Heart right ventricle (tissue), 16 donors: ENCODE results near the gene ARHGEF4. TPM values are rescaled to one million over a fixed set of nuclear protein-coding genes. Genes with fewer than 3 reads are reported as not detected.

ENCODE experiments used
- ATAC-seq, 8 donors: fragments of 200-7000 bp; cut with Tn5 transposase; one replicate each; pipeline ENCODE4 v1.9.1; 2020; ENCODE audit warnings: mild to moderate bottlenecking in 8 of 8, moderate library complexity in 8 of 8, moderate number of reproducible peaks in 1 of 8
- DNase-seq, 2 donors: peaks; one replicate each; pipeline ENCODE4 v3.0.0-alpha.2; 2020
- H3K27ac ChIP-seq, 10 donors: fragments of 200-600 bp; sonication (generic) in 2 of 10; one replicate each; pipeline versions ENCODE4 v1.5.0 to v1.8.0; 2020 to 2022; ENCODE audit warnings: mild to moderate bottlenecking in 3 of 10
- H3K27me3 ChIP-seq, 7 donors: fragments of 200-600 bp; one replicate each; pipeline ENCODE4 v1.8.0; 2021 to 2022; ENCODE audit warnings: mild to moderate bottlenecking in 2 of 7
- H3K36me3 ChIP-seq, 9 donors: fragments of 200-600 bp; sonication (generic) in 1 of 9; one replicate each; pipeline versions ENCODE4 v1.5.0 to v1.8.0; 2020 to 2022; ENCODE audit warnings: mild to moderate bottlenecking in 2 of 9
- H3K4me1 ChIP-seq, 9 donors: fragments of 200-600 bp; sonication (generic) in 1 of 9; one replicate each; pipeline versions ENCODE4 v1.5.0 to v1.8.0; 2020 to 2022; ENCODE audit warnings: mild to moderate bottlenecking in 4 of 9
- H3K4me3 ChIP-seq, 10 donors: fragments of 200-600 bp; sonication (generic) in 2 of 10; one replicate each; pipeline versions ENCODE4 v1.5.0 to v1.8.0; 2020 to 2022; ENCODE audit warnings: mild to moderate bottlenecking in 7 of 10, moderate library complexity in 2 of 10
- H3K9me3 ChIP-seq, 11 donors: fragments of 200-600 bp in 10 of 11; sonication (generic) in 2 of 11; one replicate each; pipeline versions ENCODE4 v1.5.0 to v1.8.0; 2013 to 2022; ENCODE audit warnings: mild to moderate bottlenecking in 2 of 11, control low read depth in 1 of 11, moderate library complexity in 1 of 11
- CTCF ChIP-seq, 9 donors: fragments of 200-600 bp; sonication (generic) in 2 of 9; IDR thresholded peaks; one replicate each; pipeline versions ENCODE4 v1.5.0 to v1.8.0; 2021 to 2022; ENCODE audit warnings: antibody characterized with exemption in 9 of 9, mild to moderate bottlenecking in 5 of 9, moderate library complexity in 1 of 9
- WGBS, 2 donors: extraction: QIAGEN DNeasy Blood & Tissue Kit; methylation state at CpG; one replicate each; pipeline ENCODE4 v1.1.7; 2013; ENCODE audit warnings: inconsistent platforms in 1 of 2; 5-methylcytosine and 5-hydroxymethylcytosine counted together
- intact Hi-C, 10 donors: fragments of 100-400 bp; cut with DNase I; formaldehyde crosslinking; loops; one replicate each; pipeline versions ENCODE4 v1.11.1 to v1.14.2; 2022
- polyA plus RNA-seq, 2 donors: library from polyadenylated mRNA; stranded (reverse); fragments of 200-250 nt; gene quantifications; one replicate each; pipeline ENCODE4 v1.2.3, GENCODE V29; 2013
- total RNA-seq, 10 donors: library from RNA; stranded (reverse); fragmentation: NEBNext Ultra II Directional in 3 of 10; extraction: Animal tissue kit (Norgen Biotek cat#: 25700) in 3 of 10; gene quantifications; one replicate each; pipeline versions ENCODE4 v1.2.1 to v1.2.4, GENCODE V29; 2021 to 2023
- donor health status: Arrhythmogenic right ventricular cardiomyopathy.
- donor health status: ischemic (EF 13 %, LVEDD 7.1; RV severe dilation, severe dysfunction).
- donor health status: healthy with polysubstance abuse.
- donor health status: DM: no; HTN: yes; CAD: no.
- donor health status: DM: no; HTN: no; CAD: no.
- donor health status: ischemic (EF 25% LVEDD 6.9; RV normal size, moderate dysfunction).
- donor health status: ischemic (EF 25% LVEDD 5.7; RV mildly dilated, moderate dysfunction).
- donor health status: healthy.
- donor health status: DM: yes; HTN: yes; CAD: no.
- donor health status: Ischemic cardiomyopathy.
- donor health status: ischemic (EF 35%, LVEDD 5.7; RV mildly dilated, moderate dysfunction).
- donor health status: nonischemic (EF 11% LVEDD 7.7; RV severe dilation, severe dysfunction).
- donor health status: DM: yes; HTN: yes; CAD: no.
- donor health status: PGD.
- donor health status: ischemic (EF 29% LVEDD 5.4; RV normal size, mild dysfunction).
- donor health status: nonischemic (EF 23%, LVEDD 6.1; RV moderate dilation, normal function).

Gene ARHGEF4
- total and polyA plus RNA-seq, 12 donors = 0.67 to 6.5 (median 3.4) TPM

GRCh38 chr2:131045286-131046027, 208.7 kb downstream of the ARHGEF4 start:
- Histone ChIP-seq H3K4me3 (no peak overlapping the region), H3K27ac (no peak overlapping the region), H3K9me3 (no peaks in the 10 kb centered on the region), H3K4me1 (peaks cover 0 to 18% (median 3%) of the 10 kb centered on the region in 9 donors), H3K27me3 (peaks cover under 1 to 14% (median 3%) of the 10 kb centered on the region in 7 donors), H3K36me3 (peaks cover 0 to 46% (median 17%) of the 10 kb centered on the region in 9 donors)
- DNase-seq (no peak), ATAC-seq (no peak)
- intact Hi-C loops = loop anchor here in 1 of 10 donors (10.0 kb wide), 1 partner anchor 89 kb away; no protein-coding TSS in a partner anchor
- TF ChIP-seq CTCF (IDR thresholded peaks at IDR 0.05) = no peak
- 85 to 89% methylated on average over 8 of the region's 8 CpGs for WGBS, 2 donors

DNA sequence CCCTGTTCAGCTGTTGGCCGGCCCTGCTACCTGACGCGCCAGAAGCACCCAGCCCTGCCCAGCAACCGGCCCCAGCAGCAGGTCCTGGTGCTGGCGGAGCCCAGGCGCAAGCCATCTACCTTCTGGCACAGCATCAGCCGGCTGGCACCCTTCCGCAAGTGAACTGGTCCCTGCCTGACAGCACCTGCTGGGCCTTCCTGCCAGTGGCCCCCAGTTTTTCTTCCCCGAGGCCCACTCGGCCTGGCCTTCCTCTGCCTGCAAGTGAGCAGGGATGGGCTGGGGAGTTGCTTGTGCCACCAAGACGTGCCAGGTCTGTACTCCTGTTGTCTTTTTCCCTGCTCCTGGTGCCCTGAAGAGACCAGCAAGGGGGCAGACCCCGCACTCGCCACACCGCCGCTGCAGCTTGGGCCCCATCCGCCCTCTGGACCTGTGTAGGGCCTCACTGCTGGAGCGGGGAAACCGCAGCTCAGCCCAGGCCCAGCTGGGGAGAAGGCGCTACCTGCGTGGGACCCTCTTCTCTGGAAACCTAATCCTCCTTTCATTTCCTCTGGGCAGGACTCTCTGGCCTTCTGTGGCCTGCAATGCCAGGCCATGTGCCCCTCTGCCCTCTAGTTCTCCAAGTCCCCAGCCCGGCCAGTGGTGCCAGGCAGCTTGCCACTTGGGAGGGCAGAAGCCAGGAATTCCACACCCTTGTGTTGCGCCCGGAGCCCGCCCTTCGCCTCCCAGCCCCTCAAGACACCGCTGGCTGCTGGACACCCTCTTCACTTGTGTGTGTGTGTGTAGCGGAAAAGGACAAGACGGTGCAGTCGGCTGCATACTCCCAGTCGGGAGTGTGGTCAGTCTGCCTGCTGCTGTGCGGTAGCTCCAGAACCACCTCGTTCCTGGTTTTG, 209.6 kb downstream of the ARHGEF4 start:
- H3K36me3 ChIP-seq = peaks cover 0 to 55% (median 26%) of the 10 kb centered on the region in 9 donors
- intact Hi-C loops = loop anchor here in 1 of 10 donors (10.0 kb wide), 1 partner anchor 89 kb away; no protein-coding TSS in a partner anchor
- WGBS, 2 donors = 91 to 92% methylated on average over 32 of the region's 32 CpGs
- peaks cover 0 to 5% (median 0%) of the 10 kb centered on the region in 7 donors for H3K27me3 ChIP-seq
- no peaks in the 10 kb centered on the region for H3K9me3 ChIP-seq
- no peak overlapping the region for H3K4me3 ChIP-seq
- peak overlapping the region in 2 of 10 donors; percentile 14 to 41 for H3K27ac ChIP-seq
- DNase-seq (no peak), ATAC-seq (peak in 6 of 8 donors; percentile 25 to 46 (median 35))
- no peak for TF ChIP-seq CTCF (IDR thresholded peaks at IDR 0.05)
- H3K4me1 ChIP-seq = peaks cover 0 to 14% (median 0%) of the 10 kb centered on the region in 9 donors

- ATAC-seq (peak in 6 of 8 donors; percentile 45 to 74 (median 60)), DNase-seq (peak in 1 of 2 donors; percentile 46)
- intact Hi-C loops = loop anchor here in 1 of 10 donors (10.0 kb wide), 1 partner anchor 88 kb away; no protein-coding TSS in a partner anchor
- no peak for TF ChIP-seq CTCF (IDR thresholded peaks at IDR 0.05)
- Histone ChIP-seq H3K27ac (peak overlapping the region in 2 of 10 donors; percentile 14 to 41), H3K4me1 (peaks cover 0 to 14% (median 0%) of the 10 kb centered on the region in 9 donors), H3K4me3 (no peak overlapping the region), H3K27me3 (no peaks in the 10 kb centered on the region), H3K9me3 (no peaks in the 10 kb centered on the region), H3K36me3 (peaks cover 0 to 63% (median 32%) of the 10 kb centered on the region in 9 donors)
- WGBS, 2 donors = 86 to 92% methylated on average over 18 of the region's 18 CpGs
Measured at GRCh38 chr2:131046918-131047652, 210.4 kb downstream of the ARHGEF4 start.
